Endothelial cell (in vitro differentiated cells): Measurements from ENCODE around the gene EML5. TPM values are rescaled to one million over a fixed set of nuclear protein-coding genes. Genes with fewer than 3 reads are reported as not detected.

Experiments used
- DNase-seq: peaks from one replicate; pipeline ENCODE4 v3.0.0; 2021; ENCODE audit warnings: low spot score
- H3K27ac Mint-ChIP-seq: one replicate; pipeline ENCODE4 v1.8.0; 2021; ENCODE audit warnings: mixed read lengths, inconsistent platforms; ENCODE audit not compliant: unreplicated experiment
- H3K27me3 Mint-ChIP-seq: one replicate; pipeline ENCODE4 v1.8.0; 2021; ENCODE audit warnings: mild to moderate bottlenecking, moderate library complexity, mixed read lengths, inconsistent platforms; ENCODE audit not compliant: unreplicated experiment
- H3K36me3 Mint-ChIP-seq: one replicate; pipeline ENCODE4 v1.8.0; 2021; ENCODE audit warnings: mild to moderate bottlenecking, low read depth, mixed read lengths, inconsistent platforms; ENCODE audit not compliant: unreplicated experiment
- H3K4me1 Mint-ChIP-seq: one replicate; pipeline ENCODE4 v1.8.0; 2021; ENCODE audit warnings: mild to moderate bottlenecking, mixed read lengths, inconsistent platforms; ENCODE audit not compliant: unreplicated experiment
- H3K4me3 Mint-ChIP-seq: one replicate; pipeline ENCODE4 v1.8.0; 2021; ENCODE audit warnings: mild to moderate bottlenecking, mixed read lengths, inconsistent platforms; ENCODE audit not compliant: unreplicated experiment
- H3K9me3 Mint-ChIP-seq: one replicate; pipeline ENCODE4 v1.8.0; 2021; ENCODE audit warnings: mixed read lengths, inconsistent platforms; ENCODE audit not compliant: unreplicated experiment
- CTCF ChIP-seq: fragments of 200-600 bp; sonication (generic); IDR thresholded peaks from one replicate; pipeline ENCODE4 v1.5.0; 2021; ENCODE audit warnings: antibody characterized with exemption; ENCODE audit not compliant: unreplicated experiment
- long read RNA-seq: library from polyadenylated mRNA; unstranded; transcript quantifications from one replicate; pipeline ENCODE4 v2.0.0, GENCODE V29; 2020; ENCODE audit not compliant: unreplicated experiment
- total RNA-seq: library from RNA; stranded (reverse); fragmentation: NEBNext Ultra II Directional; extraction: Animal tissue kit (Norgen Biotek cat#: 25700); gene quantifications from one replicate; pipeline ENCODE4 v1.2.1, GENCODE V29; 2021; ENCODE audit not compliant: unreplicated experiment

Gene EML5
- 0.13 TPM for total RNA-seq
- long read RNA-seq = 0 reads

DNA sequence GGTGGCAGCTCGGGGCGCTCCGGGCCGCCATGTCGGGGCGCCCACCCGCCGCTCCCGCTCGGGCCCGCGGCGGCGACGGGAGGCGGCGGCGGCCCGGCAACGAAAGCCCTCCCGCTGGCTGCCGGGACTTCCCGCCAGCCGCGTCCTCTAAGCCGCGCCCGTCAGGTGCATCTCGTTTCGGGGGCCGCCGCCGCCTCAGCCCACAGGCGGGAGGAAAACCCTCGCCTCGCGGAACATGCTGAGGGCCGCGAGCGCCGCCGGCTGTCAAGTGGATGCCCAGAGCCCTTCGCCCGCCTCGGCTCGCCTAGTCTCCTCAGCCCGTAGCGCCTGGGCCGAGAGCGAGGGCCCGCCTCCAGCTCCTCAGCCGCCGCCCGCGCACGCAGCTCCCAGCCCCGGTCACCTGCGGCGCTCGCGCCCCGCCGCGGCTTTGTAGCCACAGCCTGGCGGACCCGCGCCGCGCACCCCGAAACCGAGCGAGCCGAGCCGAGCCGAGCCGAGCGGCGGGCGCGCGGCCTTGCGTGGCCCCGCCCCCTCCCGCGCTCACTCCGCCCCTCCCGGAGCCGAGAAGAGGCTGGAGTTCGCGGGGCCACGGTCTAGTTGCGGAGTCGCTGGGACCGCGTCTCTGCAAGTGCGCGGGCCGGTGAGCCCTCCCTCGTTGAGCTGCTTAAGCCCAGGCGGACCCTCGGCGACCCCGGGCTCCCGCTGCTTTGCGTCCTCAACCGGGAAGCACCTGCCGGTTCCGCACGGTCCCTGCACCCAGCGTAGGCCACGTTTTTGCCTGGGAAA, at the start of gene EML5:
Gene EML5 (minus strand): TSS at position 481 of the 786 bp plus-strand sequence. CDS start 450 bp downstream, at position 31.
- H3K27ac Mint-ChIP-seq = no peak within 1 kb of the TSS
- peaks cover 2% of the 10 kb centered on the region for H3K27me3 Mint-ChIP-seq

DNA sequence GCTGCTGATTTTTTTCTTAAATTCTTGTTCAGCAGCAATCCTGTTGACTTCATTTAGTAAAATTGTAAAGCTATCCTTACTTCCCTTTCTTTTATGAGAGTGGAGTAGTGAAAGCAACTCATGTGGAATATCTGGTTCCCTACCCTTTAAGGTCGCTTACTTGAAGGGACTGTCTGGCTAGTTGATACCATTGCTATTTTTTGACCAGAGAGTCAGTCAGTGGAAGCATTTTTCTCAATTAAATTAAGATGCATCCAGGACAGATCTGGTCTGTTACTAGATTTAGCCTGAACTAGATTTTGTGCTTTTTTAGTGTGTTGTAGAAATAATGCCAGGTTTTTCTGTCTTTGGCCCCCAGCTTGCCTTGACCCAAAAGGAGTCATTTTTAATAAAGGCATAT, 49.7 kb upstream of the EML5 start:
- no peaks in the 10 kb centered on the region for H3K9me3 Mint-ChIP-seq
- TF ChIP-seq CTCF = no peak
- H3K4me1 Mint-ChIP-seq = no peaks in the 10 kb centered on the region
- H3K36me3 Mint-ChIP-seq = no peaks in the 10 kb centered on the region
- H3K4me3 Mint-ChIP-seq = no peak overlapping the region
- H3K27ac Mint-ChIP-seq = no peak overlapping the region
- no peaks in the 10 kb centered on the region for H3K27me3 Mint-ChIP-seq
- DNase-seq = no peak

More for the DNA sequence above, at the start of gene EML5:
- Mint-ChIP-seq H3K4me1 (no peaks in the 10 kb centered on the region), H3K36me3 (no peaks in the 10 kb centered on the region), H3K4me3 (peak within 1 kb of the TSS; percentile 86), H3K9me3 (no peaks in the 10 kb centered on the region)
- peak; percentile 72 for DNase-seq
- TF ChIP-seq CTCF = peak; percentile 39

GRCh38 chr14:88841741-88842140, 49.0 kb upstream of the EML5 start:
- no peaks in the 10 kb centered on the region for H3K9me3 Mint-ChIP-seq
- H3K27me3 Mint-ChIP-seq = no peaks in the 10 kb centered on the region
- no peak overlapping the region for H3K4me3 Mint-ChIP-seq
- H3K36me3 Mint-ChIP-seq = no peaks in the 10 kb centered on the region
- H3K27ac Mint-ChIP-seq = no peak overlapping the region
- no peak for DNase-seq
- no peaks in the 10 kb centered on the region for H3K4me1 Mint-ChIP-seq
- TF ChIP-seq CTCF = no peak

- H3K27ac Mint-ChIP-seq = no peak overlapping the region
- H3K4me1 Mint-ChIP-seq = no peaks in the 10 kb centered on the region
- H3K27me3 Mint-ChIP-seq = no peaks in the 10 kb centered on the region
- H3K9me3 Mint-ChIP-seq = no peaks in the 10 kb centered on the region
- no peak for TF ChIP-seq CTCF
- no peak for DNase-seq
- H3K36me3 Mint-ChIP-seq = no peaks in the 10 kb centered on the region
- no peak overlapping the region for H3K4me3 Mint-ChIP-seq
Observed at GRCh38 chr14:88840926-88841325, 48.2 kb upstream of the EML5 start.

DNA sequence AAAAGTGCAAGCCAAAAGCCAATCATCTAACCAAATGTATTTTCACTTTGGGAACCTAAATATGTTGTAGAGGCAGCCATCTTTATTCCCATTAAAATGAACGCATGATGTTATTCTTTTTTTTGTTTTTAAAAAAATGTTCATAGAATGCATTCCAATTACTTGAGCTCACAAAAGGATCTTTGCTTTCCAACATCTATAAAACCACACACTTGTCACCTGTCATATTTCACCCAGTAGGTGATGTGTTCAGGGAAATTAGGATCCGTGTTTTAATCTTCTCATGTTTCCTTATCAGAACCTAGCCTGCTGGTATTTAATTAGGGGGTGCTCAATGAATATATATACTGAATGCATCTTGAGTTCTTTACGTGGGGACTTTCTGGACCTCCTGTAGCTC, 45.3 kb upstream of the EML5 start:
- no peaks in the 10 kb centered on the region for H3K36me3 Mint-ChIP-seq
- H3K9me3 Mint-ChIP-seq = no peaks in the 10 kb centered on the region
- H3K4me1 Mint-ChIP-seq = no peaks in the 10 kb centered on the region
- no peak overlapping the region for H3K4me3 Mint-ChIP-seq
- TF ChIP-seq CTCF = no peak
- no peaks in the 10 kb centered on the region for H3K27me3 Mint-ChIP-seq
- DNase-seq = no peak
- no peak overlapping the region for H3K27ac Mint-ChIP-seq
